Activated T-helper 2 cell treated with anti-CD3 and anti-CD28 coated beads, Interferon-gamma antibody, Interleukin-2, Interleukin-4, amounts not matched to agents 10 μg/mL and 5 μg/mL and 100 μg/mL, durations not matched to agents 14 hours and 24 hours and 36 hours (primary cell): ENCODE results near the gene KRTAP21-1. TPM values are rescaled to one million over a fixed set of nuclear protein-coding genes. Genes with fewer than 3 reads are reported as not detected.
"Not testable (repeated sequence)": the region's sequence is repeated elsewhere in the genome, so short reads cannot be mapped to it uniquely, and the experiment has no call there.

Experiments
- DNase-seq: peaks from one replicate; pipeline ENCODE4 v3.0.0; 2021; ENCODE audit warnings: low spot score
- H3K27ac Mint-ChIP-seq: one replicate; pipeline ENCODE4 v1.8.0; 2021; ENCODE audit warnings: mixed read lengths
- H3K27me3 Mint-ChIP-seq: one replicate; pipeline ENCODE4 v1.8.0; 2021; ENCODE audit warnings: low read depth, mixed read lengths
- H3K36me3 Mint-ChIP-seq: one replicate; pipeline ENCODE4 v1.8.0; 2021; ENCODE audit warnings: low read depth, mixed read lengths
- H3K4me1 Mint-ChIP-seq: one replicate; pipeline ENCODE4 v1.8.0; 2021; ENCODE audit warnings: low read depth, mixed read lengths
- H3K4me3 Mint-ChIP-seq: one replicate; pipeline ENCODE4 v1.8.0; 2021; ENCODE audit warnings: low read depth, mild to moderate bottlenecking, moderate library complexity, mixed read lengths
- H3K9me3 Mint-ChIP-seq: one replicate; pipeline ENCODE4 v1.8.0; 2021; ENCODE audit warnings: mixed read lengths
- intact Hi-C: fragments of 100-400 bp; cut with micrococcal nuclease; formaldehyde crosslinking; loops from one replicate; pipeline ENCODE4 v1.15.1; 2023
- total RNA-seq: library from RNA; stranded (reverse); gene quantifications from 2 replicates; pipeline ENCODE4 v1.2.3, GENCODE V29; 2022

The KRTAP21-1 gene
- total RNA-seq, result not detected in 2 replicates

- H3K36me3 Mint-ChIP-seq, DNase-seq, H3K27ac Mint-ChIP-seq, H3K4me1 Mint-ChIP-seq, H3K9me3 Mint-ChIP-seq, intact Hi-C loops, H3K4me3 Mint-ChIP-seq: not testable (repeated sequence)
- H3K27me3 Mint-ChIP-seq, result peaks cover 21% of the 10 kb centered on the region
Measured at GRCh38 chr21:30755328-30755727, at the start of gene KRTAP21-1. TSS of gene KRTAP21-1 (minus strand) at chr21:30755428. CDS start at chr21:30755378, 50 bp downstream.

GRCh38 chr21:30800605-30801004 is 45.4 kb upstream of the KRTAP21-1 start:
- H3K27ac Mint-ChIP-seq, result no peak overlapping the region
- peaks cover 8% of the 10 kb centered on the region for H3K9me3 Mint-ChIP-seq
- no peak overlapping the region for H3K4me3 Mint-ChIP-seq
- no peaks in the 10 kb centered on the region for H3K36me3 Mint-ChIP-seq
- DNase-seq, result no peak
- intact Hi-C loops, result no loop called here
- no peaks in the 10 kb centered on the region for H3K4me1 Mint-ChIP-seq
- peaks cover 17% of the 10 kb centered on the region for H3K27me3 Mint-ChIP-seq

- Mint-ChIP-seq H3K36me3 (no peaks in the 10 kb centered on the region), H3K4me1 (no peaks in the 10 kb centered on the region), H3K4me3 (no peak overlapping the region), H3K9me3 (no peaks in the 10 kb centered on the region), H3K27ac (no peak overlapping the region), H3K27me3 (peaks cover 19% of the 10 kb centered on the region)
- DNase-seq, result no peak
- intact Hi-C loops, result no loop called here
Measured at GRCh38 chr21:30793581-30794314, 38.5 kb upstream of the KRTAP21-1 start.

GRCh38 chr21:30779249-30779648 is 24.0 kb upstream of the KRTAP21-1 start:
- no peak overlapping the region for H3K27ac Mint-ChIP-seq
- intact Hi-C loops, result no loop called here
- H3K36me3 Mint-ChIP-seq, result no peaks in the 10 kb centered on the region
- no peak for DNase-seq
- H3K4me1 Mint-ChIP-seq, result no peaks in the 10 kb centered on the region
- peaks cover 9% of the 10 kb centered on the region for H3K27me3 Mint-ChIP-seq
- H3K9me3 Mint-ChIP-seq, result no peaks in the 10 kb centered on the region
- no peak overlapping the region for H3K4me3 Mint-ChIP-seq

- Mint-ChIP-seq H3K4me1 (no peaks in the 10 kb centered on the region), H3K4me3 (no peak overlapping the region), H3K36me3 (no peaks in the 10 kb centered on the region), H3K27me3 (peaks cover under 1% of the 10 kb centered on the region), H3K27ac (no peak overlapping the region), H3K9me3 (no peaks in the 10 kb centered on the region)
- no peak for DNase-seq
- intact Hi-C loops, result no loop called here
Measured at GRCh38 chr21:30769724-30770431, 14.7 kb upstream of the KRTAP21-1 start.

GRCh38 chr21:30760776-30761175 is 5.5 kb upstream of the KRTAP21-1 start:
- H3K27ac Mint-ChIP-seq, result no peak overlapping the region
- peaks cover 19% of the 10 kb centered on the region for H3K27me3 Mint-ChIP-seq
- H3K4me1 Mint-ChIP-seq, result no peaks in the 10 kb centered on the region
- H3K4me3 Mint-ChIP-seq, result no peak overlapping the region
- H3K36me3 Mint-ChIP-seq, result no peaks in the 10 kb centered on the region
- peaks cover 5% of the 10 kb centered on the region for H3K9me3 Mint-ChIP-seq
- no peak for DNase-seq
- intact Hi-C loops, result no loop called here

GRCh38 chr21:30758306-30758705 is 3.1 kb upstream of the KRTAP21-1 start:
- intact Hi-C loops, result no loop called here
- Mint-ChIP-seq H3K27me3 (peaks cover 21% of the 10 kb centered on the region), H3K27ac (no peak overlapping the region), H3K4me1 (no peaks in the 10 kb centered on the region), H3K36me3 (no peaks in the 10 kb centered on the region), H3K4me3 (no peak overlapping the region), H3K9me3 (peaks cover 5% of the 10 kb centered on the region)
- DNase-seq, result no peak

GRCh38 chr21:30747159-30747558 is 8.1 kb downstream of the KRTAP21-1 start, which contains the start of gene KRTAP21-2:
TSS of gene KRTAP21-2 (minus strand) at chr21:30747259. CDS start at chr21:30747202, 57 bp downstream.
- H3K36me3 Mint-ChIP-seq, result no peaks in the 10 kb centered on the region
- intact Hi-C loops, result no loop called here

GRCh38 chr21:30740462-30740861 is 14.8 kb downstream of the KRTAP21-1 start:
- intact Hi-C loops, result no loop called here
- no peak overlapping the region for H3K27ac Mint-ChIP-seq
- DNase-seq, result no peak

More at GRCh38 chr21:30747159-30747558, 8.1 kb downstream of the KRTAP21-1 start, which contains the start of gene KRTAP21-2:
- Mint-ChIP-seq H3K27me3 (peaks cover 21% of the 10 kb centered on the region), H3K4me3 (no peak within 1 kb of the TSS), H3K9me3 (peaks cover 10% of the 10 kb centered on the region), H3K27ac (no peak within 1 kb of the TSS), H3K4me1 (peaks cover 2% of the 10 kb centered on the region)
- DNase-seq, result no peak

GRCh38 chr21:30733026-30733425 is 22.2 kb downstream of the KRTAP21-1 start:
- H3K4me3 Mint-ChIP-seq, result no peak overlapping the region

More at GRCh38 chr21:30740462-30740861, 14.8 kb downstream of the KRTAP21-1 start:
- Mint-ChIP-seq H3K4me3 (no peak overlapping the region), H3K27me3 (peaks cover 30% of the 10 kb centered on the region), H3K9me3 (no peaks in the 10 kb centered on the region), H3K4me1 (no peaks in the 10 kb centered on the region), H3K36me3 (no peaks in the 10 kb centered on the region)

GRCh38 chr21:30726726-30727125 is 28.5 kb downstream of the KRTAP21-1 start:
- H3K4me1 Mint-ChIP-seq, result peaks cover 7% of the 10 kb centered on the region
- H3K27ac Mint-ChIP-seq, result no peak overlapping the region
- H3K27me3 Mint-ChIP-seq, result peaks cover 7% of the 10 kb centered on the region
- intact Hi-C loops, result no loop called here
- H3K9me3 Mint-ChIP-seq, result peaks cover 72% of the 10 kb centered on the region
- H3K36me3 Mint-ChIP-seq, result peaks cover 55% of the 10 kb centered on the region
- no peak overlapping the region for H3K4me3 Mint-ChIP-seq
- DNase-seq, result no peak

More at GRCh38 chr21:30733026-30733425, 22.2 kb downstream of the KRTAP21-1 start:
- Mint-ChIP-seq H3K9me3 (peaks cover 22% of the 10 kb centered on the region), H3K36me3 (peaks cover 14% of the 10 kb centered on the region), H3K27ac (no peak overlapping the region), H3K27me3 (peaks cover 28% of the 10 kb centered on the region), H3K4me1 (peaks cover 1% of the 10 kb centered on the region)
- DNase-seq, result no peak
- intact Hi-C loops, result loop anchor here (10.0 kb wide), 1 partner anchor 228 kb away; the partner anchor contains the start of gene KRTAP19-5

GRCh38 chr21:30719401-30719800 is 35.8 kb downstream of the KRTAP21-1 start:
- Mint-ChIP-seq H3K27me3 (no peaks in the 10 kb centered on the region), H3K9me3 (peaks cover 47% of the 10 kb centered on the region), H3K4me1 (peaks cover 35% of the 10 kb centered on the region), H3K36me3 (peaks cover 40% of the 10 kb centered on the region), H3K4me3 (no peak overlapping the region), H3K27ac (peak overlapping the region; percentile 56)
- intact Hi-C loops, result loop anchor here (2.0 to 10.0 kb wide), 7 partner anchors 358 to 1945 kb away; partner anchors contain the start of gene CCT8
- DNase-seq, result no peak
